Glutamatergic neuron (in vitro differentiated cells): ENCODE data around the gene CDYL2. TPM values are rescaled to one million over a fixed set of nuclear protein-coding genes. Genes with fewer than 3 reads are reported as not detected.
"Not testable (repeated sequence)": the region's sequence is repeated elsewhere in the genome, so short reads cannot be mapped to it uniquely, and the experiment has no call there.

Source experiments
- DNase-seq: peaks from one replicate; pipeline ENCODE4 v3.0.0; 2022
- H3K27ac Mint-ChIP-seq: one replicate; pipeline ENCODE4 v1.8.0; 2020; ENCODE audit warnings: mild to moderate bottlenecking, mixed read lengths, inconsistent platforms; ENCODE audit not compliant: unreplicated experiment
- H3K27me3 Mint-ChIP-seq: one replicate; pipeline ENCODE4 v1.8.0; 2020; ENCODE audit warnings: mild to moderate bottlenecking, moderate library complexity, mixed read lengths, inconsistent platforms; ENCODE audit not compliant: unreplicated experiment
- H3K36me3 Mint-ChIP-seq: one replicate; pipeline ENCODE4 v1.8.0; 2020; ENCODE audit warnings: mild to moderate bottlenecking, mixed read lengths, inconsistent platforms; ENCODE audit not compliant: unreplicated experiment
- H3K4me1 Mint-ChIP-seq: one replicate; pipeline ENCODE4 v1.8.0; 2020; ENCODE audit warnings: mild to moderate bottlenecking, low read depth, mixed read lengths, inconsistent platforms; ENCODE audit not compliant: unreplicated experiment
- H3K4me3 Mint-ChIP-seq: one replicate; pipeline ENCODE4 v1.8.0; 2020; ENCODE audit warnings: mild to moderate bottlenecking, mixed read lengths, inconsistent platforms; ENCODE audit not compliant: unreplicated experiment
- H3K9me3 Mint-ChIP-seq: one replicate; pipeline ENCODE4 v1.8.0; 2020; ENCODE audit warnings: mild to moderate bottlenecking, moderate library complexity, mixed read lengths, inconsistent platforms; ENCODE audit not compliant: unreplicated experiment
- CTCF ChIP-seq: fragments of 200-600 bp; sonication (generic); IDR thresholded peaks from one replicate; pipeline ENCODE4 v1.5.0; 2021; ENCODE audit not compliant: partially characterized antibody, unreplicated experiment
- total RNA-seq: library from RNA; stranded (reverse); fragmentation: NEBNext Ultra II Directional; extraction: Animal tissue kit (Norgen Biotek cat#: 25700); gene quantifications from one replicate; pipeline ENCODE4 v1.2.1, GENCODE V29; 2021; ENCODE audit not compliant: unreplicated experiment

CDYL2 gene
- total RNA-seq, 1 donor from 2014 or later = 30.5 TPM

GRCh38 chr16:80827007-80827406, 22.6 kb upstream of the CDYL2 start:
- Mint-ChIP-seq H3K9me3 (no peaks in the 10 kb centered on the region), H3K27ac (no peak overlapping the region), H3K4me1 (no peaks in the 10 kb centered on the region), H3K4me3 (no peak overlapping the region), H3K36me3 (no peaks in the 10 kb centered on the region), H3K27me3 (peaks cover 2% of the 10 kb centered on the region)
- TF ChIP-seq CTCF = no peak
- no peak for DNase-seq

GRCh38 chr16:80825365-80825758, 21.0 kb upstream of the CDYL2 start:
- H3K27me3 Mint-ChIP-seq = peaks cover 4% of the 10 kb centered on the region
- H3K9me3 Mint-ChIP-seq = no peaks in the 10 kb centered on the region
- H3K36me3 Mint-ChIP-seq = no peaks in the 10 kb centered on the region
- no peak for DNase-seq
- H3K4me1 Mint-ChIP-seq = no peaks in the 10 kb centered on the region
- no peak overlapping the region for H3K4me3 Mint-ChIP-seq
- TF ChIP-seq CTCF = no peak
- no peak overlapping the region for H3K27ac Mint-ChIP-seq

- Mint-ChIP-seq H3K27me3 (peaks cover 4% of the 10 kb centered on the region), H3K4me3 (no peak overlapping the region), H3K36me3 (no peaks in the 10 kb centered on the region), H3K9me3 (no peaks in the 10 kb centered on the region), H3K4me1 (no peaks in the 10 kb centered on the region), H3K27ac (no peak overlapping the region)
- peak; percentile 22 for DNase-seq
- TF ChIP-seq CTCF = peak; percentile 76
Measured at GRCh38 chr16:80824623-80825364, 20.4 kb upstream of the CDYL2 start.

GRCh38 chr16:80819988-80820387, 15.6 kb upstream of the CDYL2 start:
- Mint-ChIP-seq H3K36me3 (no peaks in the 10 kb centered on the region), H3K4me3 (no peak overlapping the region), H3K27me3 (peaks cover 6% of the 10 kb centered on the region), H3K4me1 (no peaks in the 10 kb centered on the region), H3K9me3 (no peaks in the 10 kb centered on the region), H3K27ac (no peak overlapping the region)
- TF ChIP-seq CTCF = no peak
- no peak for DNase-seq

GRCh38 chr16:80816356-80816755, 12.0 kb upstream of the CDYL2 start:
- Mint-ChIP-seq H3K4me1 (no peaks in the 10 kb centered on the region), H3K27me3 (peaks cover 2% of the 10 kb centered on the region), H3K27ac (no peak overlapping the region), H3K36me3 (no peaks in the 10 kb centered on the region), H3K4me3 (no peak overlapping the region), H3K9me3 (no peaks in the 10 kb centered on the region)
- no peak for DNase-seq
- TF ChIP-seq CTCF = no peak

- not testable (repeated sequence) for H3K27me3 Mint-ChIP-seq, H3K4me1 Mint-ChIP-seq, H3K36me3 Mint-ChIP-seq, H3K4me3 Mint-ChIP-seq, H3K27ac Mint-ChIP-seq, DNase-seq, H3K9me3 Mint-ChIP-seq
Measured at GRCh38 chr16:80815278-80815677, 10.9 kb upstream of the CDYL2 start.
